HUES6 (cell line): ENCODE measurements around the gene HS1BP3.

ENCODE experiments used
- H3K27ac ChIP-seq: 2 replicates; pipeline ENCODE4 v1.7.0; 2013; ENCODE audit warnings: low read depth, mild to moderate bottlenecking, low read length, inconsistent platforms
- H3K27me3 ChIP-seq: 2 replicates; pipeline ENCODE4 v1.6.1; 2013; ENCODE audit warnings: low read length; ENCODE audit not compliant: control insufficient read depth, insufficient read depth
- H3K36me3 ChIP-seq: 2 replicates; pipeline ENCODE4 v1.6.1; 2013; ENCODE audit warnings: low read length; ENCODE audit not compliant: control insufficient read depth, insufficient read depth
- H3K4me1 ChIP-seq: 2 replicates; pipeline ENCODE4 v1.6.1; 2013; ENCODE audit warnings: low read length; ENCODE audit not compliant: control insufficient read depth, insufficient read depth
- H3K4me3 ChIP-seq: 2 replicates; pipeline ENCODE4 v1.5.1; 2013; ENCODE audit warnings: low read depth, low read length
- H3K9ac ChIP-seq: one replicate; pipeline ENCODE4 v1.6.1; 2013; ENCODE audit warnings: mild to moderate bottlenecking, low read length
- H3K9me3 ChIP-seq: 2 replicates; pipeline ENCODE4 v1.6.1; 2013; ENCODE audit warnings: low read depth, low read length; ENCODE audit not compliant: control insufficient read depth, insufficient read depth

Gene HS1BP3

DNA sequence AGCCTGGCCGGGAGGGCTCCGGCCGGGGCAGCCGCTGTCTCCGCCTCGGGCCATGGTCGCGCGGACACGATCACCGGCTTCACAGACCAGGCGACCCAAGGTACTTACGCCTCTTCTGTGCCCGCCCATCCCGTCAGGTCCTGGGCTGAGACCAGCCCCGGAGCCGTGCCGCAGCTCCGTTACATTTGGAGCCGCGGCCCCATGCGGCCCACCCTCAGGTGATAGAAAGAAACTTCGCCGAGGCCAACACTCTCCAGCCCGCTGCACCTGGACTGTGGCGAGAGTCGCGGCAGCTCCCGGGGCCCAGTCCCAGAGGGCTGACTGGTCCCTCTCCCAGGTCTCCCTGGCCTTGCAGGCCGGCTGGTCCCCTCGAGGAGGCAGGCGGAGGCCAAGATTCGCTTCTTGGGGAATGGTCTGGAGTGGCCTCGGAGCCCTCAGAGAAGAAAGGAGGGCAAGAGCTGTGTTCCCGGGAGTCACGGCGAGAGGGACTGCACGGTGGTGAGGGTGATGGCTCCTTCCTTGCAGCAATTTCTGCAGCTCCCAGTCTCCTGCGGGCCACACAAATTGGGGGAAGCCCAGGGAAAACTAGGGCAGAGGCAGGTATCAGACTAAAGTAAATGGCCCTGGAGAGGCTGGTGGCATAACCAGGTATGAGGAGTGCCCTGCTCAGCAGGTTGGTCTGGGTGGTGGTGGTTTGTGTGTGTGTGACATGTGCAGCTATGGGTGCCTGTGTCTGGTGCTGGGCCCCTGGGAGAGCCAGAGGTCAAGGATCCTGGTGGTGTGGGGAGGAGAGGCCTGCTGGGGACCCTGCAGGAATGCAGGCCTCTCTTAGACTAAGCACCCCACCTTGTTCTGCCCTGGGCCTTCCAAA is 16.9 kb upstream of the HS1BP3 start:
- Histone ChIP-seq H3K27me3 (peaks cover 96% of the 10 kb centered on the region), H3K4me1 (peaks cover 16% of the 10 kb centered on the region), H3K27ac (no peak overlapping the region), H3K36me3 (no peaks in the 10 kb centered on the region), H3K9ac (no peak overlapping the region), H3K4me3 (peak overlapping the region; percentile 70), H3K9me3 (no peaks in the 10 kb centered on the region)

- peaks cover 96% of the 10 kb centered on the region for H3K27me3 ChIP-seq
- H3K4me1 ChIP-seq, result peaks cover 10% of the 10 kb centered on the region
- no peak overlapping the region for H3K27ac ChIP-seq
- H3K36me3 ChIP-seq, result no peaks in the 10 kb centered on the region
- H3K4me3 ChIP-seq, result peak overlapping the region; percentile 70
- H3K9me3 ChIP-seq, result no peaks in the 10 kb centered on the region
- no peak overlapping the region for H3K9ac ChIP-seq
Observed at GRCh38 chr2:20667151-20667530, 16.2 kb upstream of the HS1BP3 start.

- H3K27me3 ChIP-seq, result peaks cover 96% of the 10 kb centered on the region
- peaks cover 10% of the 10 kb centered on the region for H3K4me1 ChIP-seq
- no peaks in the 10 kb centered on the region for H3K9me3 ChIP-seq
- no peaks in the 10 kb centered on the region for H3K36me3 ChIP-seq
- H3K27ac ChIP-seq, result no peak within 1 kb of the TSS
- H3K4me3 ChIP-seq, result peak within 1 kb of the TSS; percentile 70
- H3K9ac ChIP-seq, result no peak within 1 kb of the TSS
Observed at GRCh38 chr2:20666304-20667150, 15.6 kb upstream of the HS1BP3 start, which contains the start of gene GDF7. Gene GDF7 (plus strand): TSS chr2:20667144. CDS start chr2:20667240, 96 bp downstream.

DNA sequence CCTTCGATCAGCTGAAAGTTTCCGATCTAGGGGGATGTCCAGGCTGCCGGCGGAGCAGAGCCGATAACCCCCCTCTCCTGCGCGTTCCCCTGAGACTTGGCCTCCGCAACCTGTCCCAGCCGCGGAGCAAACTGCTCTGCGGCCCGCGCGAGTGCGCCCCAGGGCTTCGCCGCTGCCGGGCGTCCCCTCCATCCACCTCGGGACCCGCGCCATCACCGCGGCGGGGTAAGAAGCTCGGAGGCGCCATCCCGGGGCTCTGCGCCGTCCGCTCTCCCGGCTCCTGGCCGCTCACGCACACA is 15.1 kb upstream of the HS1BP3 start:
- Histone ChIP-seq H3K9me3 (no peaks in the 10 kb centered on the region), H3K4me3 (peak overlapping the region; percentile 68), H3K27me3 (peaks cover 90% of the 10 kb centered on the region), H3K4me1 (peaks cover 10% of the 10 kb centered on the region), H3K9ac (no peak overlapping the region), H3K36me3 (no peaks in the 10 kb centered on the region), H3K27ac (no peak overlapping the region)

DNA sequence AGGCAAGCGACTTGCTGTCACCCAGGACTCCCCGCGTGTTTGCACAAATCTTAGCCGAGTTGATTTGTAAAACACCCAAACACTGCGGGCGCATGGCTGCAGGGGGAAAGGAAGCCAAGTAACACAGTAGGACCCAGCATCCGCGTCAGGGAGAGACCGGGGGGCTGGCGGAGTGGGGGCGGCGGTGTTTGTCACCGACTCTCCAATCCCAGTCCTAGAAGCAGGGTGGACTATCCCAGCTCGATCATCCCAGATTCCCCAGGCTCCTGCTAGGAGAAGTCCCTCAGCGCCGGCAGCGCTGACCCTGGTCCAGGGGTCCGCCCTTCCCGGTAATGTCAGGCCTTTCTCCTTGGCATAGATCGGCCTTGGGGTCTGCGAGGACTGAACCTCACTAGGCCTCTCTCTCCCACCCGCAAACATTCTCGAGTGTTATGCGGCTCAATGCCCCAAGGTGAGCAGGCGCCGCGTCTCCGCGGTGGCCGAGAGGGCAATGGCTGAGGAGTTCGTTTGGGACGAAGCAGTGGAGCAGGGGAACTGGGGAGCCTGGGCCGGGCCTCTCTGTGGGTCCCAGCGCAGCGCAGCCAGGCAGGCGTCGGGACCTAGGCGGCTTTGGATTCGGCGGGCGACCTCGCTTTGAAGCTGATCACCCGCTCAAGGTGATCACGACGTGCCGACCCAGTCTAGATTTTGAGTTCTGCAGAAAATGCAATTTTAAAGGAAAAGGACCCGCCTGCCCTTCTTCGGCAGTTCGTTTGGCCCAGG is 14.5 kb upstream of the HS1BP3 start:
- H3K36me3 ChIP-seq, result no peaks in the 10 kb centered on the region
- H3K9ac ChIP-seq, result no peak overlapping the region
- H3K27ac ChIP-seq, result no peak overlapping the region
- peaks cover 85% of the 10 kb centered on the region for H3K27me3 ChIP-seq
- H3K4me1 ChIP-seq, result peaks cover 10% of the 10 kb centered on the region
- peak overlapping the region; percentile 68 for H3K4me3 ChIP-seq
- no peaks in the 10 kb centered on the region for H3K9me3 ChIP-seq

DNA sequence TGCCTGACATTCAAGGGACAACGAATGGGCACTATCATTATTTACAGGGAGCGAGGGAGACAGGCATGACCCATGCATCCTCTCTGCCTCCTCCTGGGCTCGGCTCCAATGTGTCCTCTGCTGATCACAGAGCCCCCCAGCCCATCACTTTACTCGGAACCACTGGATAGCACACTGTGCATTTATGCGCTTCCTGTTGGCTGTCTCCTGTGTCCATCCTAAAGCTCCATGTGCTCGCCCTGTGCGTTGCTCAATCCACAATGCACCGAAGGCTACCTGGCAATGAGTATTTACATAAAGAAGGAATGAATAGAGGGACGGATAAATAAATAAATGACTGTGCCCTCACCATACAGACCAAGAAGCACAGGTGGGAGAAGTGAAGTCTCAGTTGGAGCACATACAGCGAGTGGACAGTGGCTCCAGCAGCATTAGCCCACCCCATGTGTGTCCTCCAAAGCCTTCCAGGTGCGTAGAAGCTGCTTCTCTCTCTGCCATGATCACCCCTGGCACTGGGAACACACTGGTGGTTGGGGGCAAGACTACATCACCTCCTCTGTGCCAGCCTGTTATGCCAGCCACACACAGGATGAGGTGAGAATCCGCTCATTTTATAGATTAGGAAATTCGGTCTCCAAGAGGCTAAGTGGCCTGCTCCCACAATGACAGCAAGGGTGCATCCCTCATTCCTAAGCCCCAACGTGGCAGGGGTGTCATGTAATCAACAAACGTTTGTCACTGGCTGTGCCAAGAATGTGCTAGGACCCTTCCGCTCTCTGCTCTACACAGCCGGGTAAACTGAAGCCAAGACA is 13.7 kb upstream of the HS1BP3 start:
- Histone ChIP-seq H3K27ac (no peak overlapping the region), H3K9me3 (no peaks in the 10 kb centered on the region), H3K4me1 (peaks cover 10% of the 10 kb centered on the region), H3K4me3 (peak overlapping the region; percentile 68), H3K9ac (no peak overlapping the region), H3K27me3 (peaks cover 77% of the 10 kb centered on the region), H3K36me3 (no peaks in the 10 kb centered on the region)

DNA sequence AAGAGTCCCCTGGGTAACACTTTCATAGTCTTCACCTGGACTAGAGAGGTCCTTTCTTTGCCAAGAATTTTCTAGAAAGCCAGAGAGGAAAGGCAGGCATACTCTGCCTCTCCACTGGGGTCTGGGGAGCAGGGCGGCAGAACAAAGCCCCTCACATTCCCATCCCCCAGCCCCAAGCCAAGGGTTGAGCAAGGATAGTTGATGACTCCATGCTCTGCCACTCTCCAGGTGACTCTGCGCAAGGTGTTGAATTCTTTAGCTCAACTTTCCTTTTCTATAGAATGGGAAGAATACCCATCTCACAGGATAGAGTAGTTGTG is 13.1 kb upstream of the HS1BP3 start:
- H3K4me3 ChIP-seq, result no peak overlapping the region
- no peaks in the 10 kb centered on the region for H3K36me3 ChIP-seq
- H3K27me3 ChIP-seq, result peaks cover 71% of the 10 kb centered on the region
- H3K27ac ChIP-seq, result no peak overlapping the region
- H3K9ac ChIP-seq, result no peak overlapping the region
- peaks cover 10% of the 10 kb centered on the region for H3K4me1 ChIP-seq
- no peaks in the 10 kb centered on the region for H3K9me3 ChIP-seq

- Histone ChIP-seq H3K9me3 (no peaks in the 10 kb centered on the region), H3K4me1 (peaks cover 10% of the 10 kb centered on the region), H3K9ac (no peak overlapping the region), H3K27ac (no peak overlapping the region), H3K27me3 (peaks cover 65% of the 10 kb centered on the region), H3K4me3 (no peak overlapping the region), H3K36me3 (no peaks in the 10 kb centered on the region)
Observed at GRCh38 chr2:20663196-20664070, 12.5 kb upstream of the HS1BP3 start.

DNA sequence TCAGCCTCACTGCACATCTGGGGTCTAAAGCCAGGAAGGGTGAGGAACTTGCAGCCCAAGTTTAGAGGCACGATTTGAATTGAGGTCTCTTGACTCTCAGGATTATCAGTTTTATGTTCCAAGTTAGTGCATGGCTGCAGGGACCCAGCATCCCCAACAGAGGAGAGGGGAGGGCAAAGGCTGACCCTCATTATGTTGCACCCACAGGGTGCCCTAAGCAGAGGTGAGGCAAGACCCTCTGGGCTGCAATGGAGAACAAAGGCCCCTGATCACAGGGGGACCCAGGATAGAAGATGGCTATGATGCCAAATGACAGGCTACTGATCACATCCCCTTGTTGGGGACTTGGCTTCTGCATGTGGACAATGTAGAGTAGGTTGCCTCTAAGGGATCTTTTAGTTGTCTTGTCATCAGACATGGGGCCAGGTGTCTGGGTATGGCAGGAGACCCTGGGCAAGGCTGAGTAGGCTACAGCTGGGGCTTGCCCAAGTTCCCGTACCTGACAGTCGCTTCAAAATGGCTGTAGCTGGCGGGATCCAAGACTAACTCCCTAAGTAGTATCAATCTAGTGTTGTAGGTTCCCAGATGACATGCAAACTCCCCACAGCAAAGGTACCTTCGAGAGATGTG is 11.5 kb upstream of the HS1BP3 start:
- peaks cover 55% of the 10 kb centered on the region for H3K27me3 ChIP-seq
- H3K9me3 ChIP-seq, result no peaks in the 10 kb centered on the region
- H3K4me1 ChIP-seq, result peaks cover 12% of the 10 kb centered on the region
- H3K4me3 ChIP-seq, result no peak overlapping the region
- no peak overlapping the region for H3K27ac ChIP-seq
- H3K9ac ChIP-seq, result no peak overlapping the region
- H3K36me3 ChIP-seq, result no peaks in the 10 kb centered on the region
